ENCODE measurements around the gene RABGAP1L. TPM values are rescaled to one million over a fixed set of nuclear protein-coding genes. Genes with fewer than 3 reads are reported as not detected.
"Not testable (repeated sequence)": the region's sequence is repeated elsewhere in the genome, so short reads cannot be mapped to it uniquely, and the experiment has no call there.

The RABGAP1L gene
- polyA plus RNA-seq, 3 donors = 35.2 to 75.3 (median 63.3) TPM

- Histone ChIP-seq H3K27ac (ENCODE audit: low read depth in 1 of 2, low read length in 2 of 2) (no peak overlapping the region), H3K4me2 (replicated peaks; ENCODE audit: extremely low read depth, low read length, poor library complexity, severe bottlenecking) (no peak overlapping the region), H3K27me3 (ENCODE audit: control insufficient read depth in 2 of 2, insufficient read depth in 2 of 2, low read length in 2 of 2) (no peaks in the 10 kb centered on the region), H3K4me1 (ENCODE audit: control insufficient read depth in 1 of 2, insufficient read depth in 2 of 2, low read length in 2 of 2) (no peaks in the 10 kb centered on the region), H3K9me3 (replicated peaks in 1 of 2; ENCODE audit: control insufficient read depth in 1 of 2, insufficient read depth in 1 of 2, low read length in 2 of 2) (peaks cover 0 to 3% of the 10 kb centered on the region in 2 donors), H3K4me3 (replicated peaks in 1 of 3; ENCODE audit: low read depth in 2 of 3, low read length in 3 of 3) (no peak overlapping the region), H4K20me1 (ENCODE audit: insufficient read depth, low read length) (no peaks in the 10 kb centered on the region), H2AFZ (ENCODE audit: insufficient read depth, low read depth, low read length, poor library complexity, severe bottlenecking) (no peak overlapping the region), H3K9ac (ENCODE audit: insufficient read depth, low read length, poor library complexity, severe bottlenecking) (no peak overlapping the region), H3K36me3 (replicated peaks in 1 of 2; ENCODE audit: control insufficient read depth in 1 of 2, insufficient read depth in 2 of 2, low read length in 2 of 2) (no peaks in the 10 kb centered on the region), H3K79me2 (ENCODE audit: insufficient read depth, low read length) (no peaks in the 10 kb centered on the region)
- Mint-ChIP-seq H3K27me3 (ENCODE audit: low read depth in 3 of 3) (peaks cover 0 to 4% (median 0%) of the 10 kb centered on the region in 3 donors), H3K36me3 (no peaks in the 10 kb centered on the region), H3K9me3 (peaks cover 3 to 15% (median 8%) of the 10 kb centered on the region in 7 donors), H3K27ac (no peak overlapping the region), H3K4me3 (no peak overlapping the region), H3K4me1 (peaks cover 2% of the 10 kb centered on the region)
- DNase-seq = no peak
- intact Hi-C loops (cut with micrococcal nuclease) = no loop called here
- TF ChIP-seq CTCF (IDR thresholded peaks at IDR 0.05) = no peak
These were observed 35.5 kb upstream of the RABGAP1L start for GRCh38 chr1:174123843-174124242.

- H3K27me3 ChIP-seq (ENCODE audit: control insufficient read depth in 2 of 2, insufficient read depth in 2 of 2, low read length in 2 of 2); H3K36me3 Mint-ChIP-seq; H3K79me2 ChIP-seq (ENCODE audit: insufficient read depth, low read length); H3K4me3 ChIP-seq (replicated peaks in 1 of 3; ENCODE audit: low read depth in 2 of 3, low read length in 3 of 3); H3K9ac ChIP-seq (ENCODE audit: insufficient read depth, low read length, poor library complexity, severe bottlenecking); DNase-seq; H3K4me3 Mint-ChIP-seq; H3K27me3 Mint-ChIP-seq (ENCODE audit: low read depth in 3 of 3); intact Hi-C loops (cut with micrococcal nuclease); H3K4me1 ChIP-seq (ENCODE audit: control insufficient read depth in 1 of 2, insufficient read depth in 2 of 2, low read length in 2 of 2); H4K20me1 ChIP-seq (ENCODE audit: insufficient read depth, low read length); H3K36me3 ChIP-seq (replicated peaks in 1 of 2; ENCODE audit: control insufficient read depth in 1 of 2, insufficient read depth in 2 of 2, low read length in 2 of 2); H3K4me1 Mint-ChIP-seq; H2AFZ ChIP-seq (ENCODE audit: insufficient read depth, low read depth, low read length, poor library complexity, severe bottlenecking); H3K27ac Mint-ChIP-seq; H3K4me2 ChIP-seq (replicated peaks; ENCODE audit: extremely low read depth, low read length, poor library complexity, severe bottlenecking); H3K27ac ChIP-seq (ENCODE audit: low read depth in 1 of 2, low read length in 2 of 2): not testable (repeated sequence)
- WGBS (ENCODE audit: insufficient coverage) = no CpG with 5 or more reads among the region's 1 CpG
- H3K9me3 Mint-ChIP-seq = peaks cover 0 to 21% (median 15%) of the 10 kb centered on the region in 7 donors
- H3K9me3 ChIP-seq (replicated peaks in 1 of 2; ENCODE audit: control insufficient read depth in 1 of 2, insufficient read depth in 1 of 2, low read length in 2 of 2) = peaks cover 0 to 16% of the 10 kb centered on the region in 2 donors
These were observed 32.1 kb upstream of the RABGAP1L start for GRCh38 chr1:174127176-174127575.

Data from CD14-positive monocyte (primary cell).